RKO (cell line): ENCODE results near the gene DBNL.

Experiments
- DNase-seq: peaks from one replicate; pipeline ENCODE4 v3.0.0-alpha.2; 2016; ENCODE audit warnings: low spot score

DBNL gene

GRCh38 chr7:44043902-44044301, 600 bp upstream of the DBNL start:
- no peak for DNase-seq

DNA sequence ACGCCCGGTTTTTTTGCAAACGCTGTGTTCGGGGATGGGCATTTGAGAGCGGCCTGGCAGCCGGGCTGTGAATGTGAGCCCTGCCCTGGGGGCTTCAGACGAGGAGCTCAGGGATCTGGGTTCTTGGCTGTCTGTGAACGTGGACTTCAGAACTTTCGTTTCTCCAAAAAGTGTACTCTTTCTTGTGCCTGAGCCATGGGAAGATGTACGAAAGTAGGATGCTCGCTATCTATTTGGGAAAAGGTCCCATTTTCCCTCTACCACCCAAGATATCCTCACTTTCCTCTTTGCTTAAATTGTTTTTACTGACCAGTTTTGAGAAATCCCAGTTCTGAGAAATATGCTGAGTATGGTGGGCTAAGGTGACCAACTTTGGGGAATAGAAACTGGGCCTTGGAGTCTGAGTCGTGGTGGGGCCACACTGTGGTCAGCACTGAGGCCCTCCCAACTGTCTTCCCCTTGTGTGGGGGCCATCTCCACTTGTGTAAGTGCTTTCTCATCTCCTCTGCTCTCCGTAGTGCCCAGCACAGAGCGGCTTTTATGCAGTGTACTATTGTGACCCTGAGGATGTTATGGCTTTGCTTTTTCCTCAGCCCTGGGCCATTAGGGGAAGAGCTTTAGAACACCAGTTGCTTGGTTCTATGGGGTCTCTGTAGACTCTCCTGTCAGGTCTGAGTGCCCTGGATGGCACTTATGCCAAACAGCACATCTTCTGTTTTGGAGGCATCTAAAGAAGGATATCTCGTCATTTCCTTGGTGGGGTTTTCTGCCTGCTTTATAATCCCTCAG, 918 bp downstream of the DBNL start:
- DNase-seq: no peak

DNA sequence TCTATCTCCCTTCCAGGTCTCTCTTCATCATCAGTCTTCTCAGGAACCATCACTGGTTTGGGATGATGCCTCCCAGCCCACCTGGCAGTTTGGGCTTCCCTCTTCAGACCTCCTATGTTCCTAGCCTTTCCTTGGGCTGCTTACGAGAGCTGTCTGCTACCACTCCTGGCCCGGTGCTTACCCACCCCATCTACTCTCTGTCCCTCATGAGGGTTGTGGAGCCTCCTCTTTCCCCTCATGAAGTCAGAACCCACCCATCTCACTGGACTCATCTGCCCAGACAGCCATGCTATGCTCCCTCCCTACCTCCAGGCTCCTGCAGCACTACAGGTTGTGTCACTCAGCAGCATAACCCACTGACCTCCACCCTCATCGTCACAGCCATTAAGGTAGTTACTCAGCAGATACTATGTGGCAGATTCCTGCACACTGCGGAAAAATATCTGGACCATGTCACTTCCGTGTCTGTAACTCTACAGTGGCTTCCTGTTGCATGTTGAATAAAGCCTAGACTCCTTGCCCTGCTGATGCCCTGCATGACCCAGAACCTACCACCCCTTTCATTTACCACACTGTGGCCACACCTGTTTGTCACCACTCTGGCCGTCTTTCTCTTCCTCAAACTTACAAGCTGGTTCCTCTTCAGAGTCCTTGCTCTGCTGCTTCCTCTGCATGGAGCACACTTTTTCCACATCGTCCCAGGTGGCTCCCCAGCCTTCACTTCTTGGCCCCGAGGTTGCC, 2.0 kb downstream of the DBNL start:
- no peak for DNase-seq

DNA sequence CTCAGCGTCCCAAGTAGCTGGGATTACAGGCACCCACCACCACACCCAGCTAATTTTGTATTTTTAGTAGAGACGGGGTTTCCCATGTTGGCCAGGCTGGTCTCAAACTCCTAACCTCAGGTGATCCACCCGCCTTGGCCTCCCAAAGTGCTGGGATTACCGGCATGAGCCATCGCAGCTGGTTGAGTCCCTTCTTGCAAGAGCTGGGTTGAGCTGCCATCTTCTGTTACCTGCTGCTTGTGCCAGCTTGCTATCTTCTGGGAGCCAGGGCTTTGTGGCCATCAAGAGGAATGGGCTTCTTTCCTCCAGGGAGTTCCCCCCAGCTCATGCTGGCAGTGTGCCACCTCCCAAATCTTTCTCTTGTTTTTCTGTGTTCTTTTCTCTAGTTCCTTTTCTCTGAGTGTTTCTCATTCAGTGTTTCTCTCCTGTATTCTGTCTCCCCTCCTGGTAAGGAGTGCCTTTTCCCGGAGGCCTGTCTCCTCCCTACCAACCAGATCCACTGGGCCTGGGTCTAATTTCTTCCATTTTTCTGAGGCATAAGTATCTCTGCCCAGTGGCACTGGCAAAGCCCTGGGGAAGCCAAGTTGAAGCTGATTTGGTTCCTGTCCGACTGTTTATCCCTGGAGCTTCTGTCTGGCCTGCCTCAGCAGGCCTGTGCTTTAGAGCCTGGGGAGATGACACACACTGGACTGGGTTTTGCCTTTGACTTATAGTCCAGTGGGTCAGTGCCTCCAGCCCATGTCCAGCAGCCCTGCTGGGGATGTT, 3.7 kb downstream of the DBNL start:
- DNase-seq: no peak

GRCh38 chr7:44050121-44050914, 5.8 kb downstream of the DBNL start:
- DNase-seq: no peak

DNA sequence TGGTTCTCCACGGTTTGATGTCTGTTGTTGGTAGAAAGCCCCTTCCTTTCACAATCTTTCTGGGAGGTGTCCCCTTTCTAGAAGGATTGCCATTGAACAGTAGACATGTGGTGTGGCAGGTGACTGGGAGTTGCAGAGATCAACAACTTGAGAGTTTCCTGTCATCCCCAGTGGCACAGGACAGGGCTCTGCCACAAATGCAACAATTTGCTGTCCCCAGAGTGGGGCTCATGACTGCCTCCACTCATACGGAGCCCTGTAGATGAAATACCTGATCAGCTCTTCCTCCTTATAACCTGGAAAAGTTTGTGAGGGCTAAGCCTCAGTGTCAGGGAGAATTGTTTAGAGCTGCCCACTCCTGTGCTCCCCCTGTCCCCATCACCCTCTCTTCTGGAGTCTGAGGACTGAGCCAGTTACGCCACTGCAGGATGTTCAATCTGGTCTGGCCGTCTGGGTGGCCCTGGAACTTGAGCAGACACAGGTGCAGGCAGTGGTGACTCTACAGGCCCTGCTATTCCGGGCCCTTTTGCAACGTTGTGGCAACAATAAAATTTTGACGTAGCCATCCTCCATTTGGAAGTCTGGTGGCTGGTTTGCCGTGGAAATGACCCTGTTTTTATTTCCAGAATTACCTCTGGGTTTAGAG, 6.5 kb downstream of the DBNL start:
- no peak for DNase-seq

DNA sequence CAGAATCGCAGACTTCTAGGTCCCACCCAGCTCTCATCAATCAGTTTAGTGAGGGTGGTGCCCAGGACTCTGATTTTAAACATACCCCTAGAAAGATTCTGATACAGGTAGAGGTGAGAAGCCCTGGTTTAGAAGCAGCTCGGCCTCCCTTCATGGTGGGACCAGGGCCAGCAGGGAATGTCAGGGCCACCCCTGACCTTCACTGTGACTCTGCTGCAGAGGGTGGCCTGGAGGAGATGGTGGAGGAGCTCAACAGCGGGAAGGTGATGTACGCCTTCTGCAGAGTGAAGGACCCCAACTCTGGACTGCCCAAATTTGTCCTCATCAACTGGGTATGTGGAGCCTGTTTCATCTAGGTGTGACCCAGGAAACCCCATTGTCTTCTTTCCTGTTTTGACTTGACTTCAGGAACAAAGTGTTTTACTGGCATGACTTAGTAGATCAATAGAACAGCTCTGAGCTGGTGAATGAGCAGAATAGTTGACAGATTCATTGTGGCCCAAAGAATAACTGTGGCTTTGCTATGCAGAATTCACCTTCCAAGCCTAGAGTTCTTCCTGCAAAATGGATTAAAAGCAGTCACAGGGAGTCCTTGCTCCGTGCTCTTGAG, 7.2 kb downstream of the DBNL start:
- no peak for DNase-seq

DNA sequence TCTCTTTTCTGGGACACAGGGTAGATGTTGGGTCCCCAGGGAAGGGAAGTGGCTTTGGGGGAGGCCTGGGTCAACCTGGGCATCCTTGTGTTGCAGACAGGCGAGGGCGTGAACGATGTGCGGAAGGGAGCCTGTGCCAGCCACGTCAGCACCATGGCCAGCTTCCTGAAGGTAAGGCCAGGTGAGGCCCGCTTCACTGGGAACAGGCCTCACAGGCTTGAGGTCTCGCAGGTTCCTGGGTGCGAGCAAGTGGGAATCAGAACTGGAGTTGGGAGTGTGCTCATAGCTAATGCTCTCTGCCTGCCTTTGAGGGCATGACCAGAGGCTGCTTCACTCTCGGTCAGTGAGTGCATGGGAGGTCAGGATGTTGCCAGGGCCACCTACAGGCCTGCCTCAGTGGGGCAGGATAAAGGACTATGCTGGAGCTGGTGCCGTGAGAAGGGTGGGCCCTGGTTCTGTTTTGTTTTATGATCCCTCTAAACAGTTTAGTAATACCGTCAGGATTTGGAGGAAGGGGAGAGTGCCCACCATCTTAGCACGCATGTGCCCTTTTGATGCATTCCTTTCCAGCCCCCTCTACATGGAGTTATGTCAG, 8.4 kb downstream of the DBNL start:
- no peak for DNase-seq

DNA sequence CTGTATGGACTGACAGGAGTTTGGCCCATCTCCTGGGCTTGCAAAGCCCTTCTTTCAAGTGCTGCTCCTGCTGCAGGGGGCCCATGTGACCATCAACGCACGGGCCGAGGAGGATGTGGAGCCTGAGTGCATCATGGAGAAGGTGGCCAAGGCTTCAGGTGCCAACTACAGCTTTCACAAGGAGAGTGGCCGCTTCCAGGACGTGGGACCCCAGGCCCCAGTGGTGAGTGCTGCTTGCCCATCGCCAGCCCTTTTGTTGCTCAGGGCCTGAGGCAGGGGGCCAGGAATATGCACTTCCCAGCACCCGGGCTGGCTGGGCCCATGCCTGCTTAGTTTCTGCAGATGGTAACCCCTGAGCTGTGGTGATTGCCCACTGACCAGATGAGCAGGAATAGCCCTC, 12.2 kb downstream of the DBNL start:
- DNase-seq: no peak

DNA sequence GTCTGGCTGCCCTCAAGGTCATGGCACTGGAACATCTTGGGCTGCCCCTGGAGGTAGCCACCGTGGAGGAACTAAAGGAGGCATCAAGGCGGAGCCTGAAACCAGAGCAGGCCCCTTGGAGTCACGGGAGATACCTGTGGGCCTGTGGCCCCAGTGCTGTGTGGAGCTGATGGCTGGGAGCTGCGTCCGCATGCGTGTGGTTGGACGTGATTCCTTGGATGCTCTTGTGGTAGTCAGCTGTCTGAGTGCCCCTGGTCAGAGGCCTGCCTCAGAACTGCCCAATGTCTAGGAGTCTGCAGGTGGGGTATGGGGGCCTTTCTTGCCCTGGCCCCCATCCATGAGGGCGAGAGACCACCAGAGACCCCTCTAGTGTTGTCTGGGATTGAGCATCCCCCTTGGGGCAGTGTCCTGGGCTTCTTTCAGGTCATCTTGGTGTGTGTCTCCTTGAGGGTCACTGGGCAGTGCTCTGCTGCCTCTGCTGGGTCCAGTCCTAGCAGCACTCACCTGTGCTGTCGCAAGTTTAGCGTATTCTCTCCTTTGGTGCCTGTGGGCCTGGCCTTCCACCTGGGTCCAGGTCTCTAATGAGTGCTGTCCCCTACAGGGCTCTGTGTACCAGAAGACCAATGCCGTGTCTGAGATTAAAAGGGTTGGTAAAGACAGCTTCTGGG, 12.8 kb downstream of the DBNL start:
- no peak for DNase-seq

DNA sequence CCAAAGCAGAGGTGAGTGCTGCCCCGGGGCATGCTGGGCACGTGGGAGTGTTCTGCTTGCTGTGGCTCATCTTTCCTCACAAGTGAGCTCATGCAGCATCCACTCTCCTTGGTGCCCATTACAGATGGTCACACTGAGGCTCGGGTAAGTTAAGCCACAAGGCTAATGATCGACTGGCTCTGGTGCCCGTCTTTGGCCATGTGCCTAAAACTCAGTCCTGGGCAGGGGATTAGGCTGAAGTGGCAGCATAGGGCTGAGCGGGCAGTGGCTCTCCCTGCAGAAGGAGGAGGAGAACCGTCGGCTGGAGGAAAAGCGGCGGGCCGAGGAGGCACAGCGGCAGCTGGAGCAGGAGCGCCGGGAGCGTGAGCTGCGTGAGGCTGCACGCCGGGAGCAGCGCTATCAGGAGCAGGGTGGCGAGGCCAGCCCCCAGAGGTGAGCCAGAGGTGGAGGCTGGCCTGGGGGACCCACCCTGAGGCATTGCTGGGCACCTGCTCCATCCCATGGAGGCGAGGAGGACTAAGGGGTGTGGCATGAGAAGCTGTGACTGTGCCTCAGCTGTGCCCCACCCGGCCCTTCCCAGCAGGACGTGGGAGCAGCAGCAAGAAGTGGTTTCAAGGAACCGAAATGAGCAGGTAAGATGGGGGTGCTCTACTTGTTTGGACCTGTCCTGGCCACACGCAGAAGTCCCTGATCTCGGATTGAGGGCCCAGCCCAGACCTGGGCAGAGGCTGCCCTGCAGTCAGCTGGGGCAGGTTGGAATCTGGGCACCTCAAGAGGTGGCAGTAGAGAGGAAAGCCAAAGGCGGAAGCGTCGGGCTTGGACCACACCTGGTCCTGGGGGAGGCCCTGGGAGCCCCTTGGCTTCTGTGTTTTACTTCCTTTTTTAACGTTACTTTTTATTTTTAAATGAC, 13.6 kb downstream of the DBNL start:
- DNase-seq: no peak

GRCh38 chr7:44058759-44059218, 14.3 kb downstream of the DBNL start:
- DNase-seq: no peak

DNA sequence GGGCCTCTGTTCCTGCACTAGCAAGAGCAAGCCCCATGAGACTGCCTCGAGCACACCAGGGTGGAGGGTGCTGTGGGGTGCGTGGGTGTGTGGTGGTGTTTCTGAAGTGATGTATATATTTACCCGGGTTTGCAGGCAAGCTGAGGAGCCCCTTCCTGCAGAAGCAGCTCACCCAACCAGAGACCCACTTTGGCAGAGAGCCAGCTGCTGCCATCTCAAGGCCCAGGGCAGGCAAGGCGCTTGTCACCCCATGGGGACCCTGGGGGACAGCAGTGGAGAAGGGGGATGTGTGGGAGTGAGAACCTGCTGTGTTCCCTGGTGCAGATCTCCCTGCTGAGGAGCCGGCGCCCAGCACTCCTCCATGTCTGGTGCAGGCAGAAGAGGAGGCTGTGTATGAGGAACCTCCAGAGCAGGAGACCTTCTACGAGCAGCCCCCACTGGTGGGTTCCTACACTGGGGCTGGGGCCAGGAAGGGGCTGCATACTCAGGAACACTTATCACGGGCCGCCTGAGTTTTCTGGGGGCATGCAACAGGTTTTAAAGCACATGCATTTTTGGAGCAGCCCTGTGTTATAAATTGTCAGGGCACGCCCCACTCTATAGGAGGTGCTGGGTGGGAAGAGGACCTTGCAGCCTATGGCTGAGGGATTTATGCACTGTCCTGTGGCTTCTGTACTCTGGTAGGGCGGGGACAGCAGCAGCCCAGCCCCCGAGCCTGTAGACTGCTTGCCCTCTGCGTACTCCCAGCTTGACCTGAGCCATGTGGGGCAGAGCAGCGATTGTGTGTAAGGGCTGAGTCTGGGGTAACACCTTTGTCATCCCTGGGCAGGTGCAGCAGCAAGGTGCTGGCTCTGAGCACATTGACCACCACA, 15.0 kb downstream of the DBNL start:
- no peak for DNase-seq

DNA sequence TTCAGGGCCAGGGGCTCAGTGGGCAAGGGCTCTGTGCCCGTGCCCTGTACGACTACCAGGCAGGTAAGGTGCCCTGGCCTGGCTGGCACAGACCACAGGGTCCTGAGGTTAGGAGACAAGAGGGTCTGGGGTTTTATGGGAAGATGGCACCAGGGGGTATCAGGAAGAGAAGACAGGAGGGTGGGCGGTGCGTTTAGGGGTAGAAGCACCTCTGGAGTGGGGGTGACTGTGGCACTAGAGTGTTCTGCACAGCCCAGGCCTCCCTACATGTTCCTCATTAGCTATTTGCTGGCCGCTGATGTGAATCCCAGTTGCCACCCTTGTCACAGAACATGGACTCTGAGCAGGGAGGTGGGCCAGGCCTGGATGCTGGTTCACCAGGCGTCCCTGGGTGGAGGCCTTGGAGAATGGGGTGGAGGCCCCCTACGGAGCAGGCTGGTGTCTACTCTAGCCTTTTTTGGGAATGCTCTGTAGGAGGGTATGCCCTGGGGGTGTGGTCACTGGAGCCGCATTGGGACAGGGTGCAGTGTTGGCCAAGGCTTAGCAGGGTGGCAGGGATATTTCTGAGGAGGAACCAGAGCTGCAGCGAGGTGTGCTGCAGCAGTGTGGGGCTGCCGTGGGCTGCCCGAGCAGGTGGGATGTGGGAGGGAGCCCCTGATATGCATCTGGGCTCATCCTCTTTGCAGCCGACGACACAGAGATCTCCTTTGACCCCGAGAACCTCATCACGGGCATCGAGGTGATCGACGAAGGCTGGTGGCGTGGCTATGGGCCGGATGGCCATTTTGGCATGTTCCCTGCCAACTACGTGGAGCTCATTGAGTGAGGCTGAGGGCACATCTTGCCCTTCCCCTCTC, 15.8 kb downstream of the DBNL start:
- no peak for DNase-seq

DNA sequence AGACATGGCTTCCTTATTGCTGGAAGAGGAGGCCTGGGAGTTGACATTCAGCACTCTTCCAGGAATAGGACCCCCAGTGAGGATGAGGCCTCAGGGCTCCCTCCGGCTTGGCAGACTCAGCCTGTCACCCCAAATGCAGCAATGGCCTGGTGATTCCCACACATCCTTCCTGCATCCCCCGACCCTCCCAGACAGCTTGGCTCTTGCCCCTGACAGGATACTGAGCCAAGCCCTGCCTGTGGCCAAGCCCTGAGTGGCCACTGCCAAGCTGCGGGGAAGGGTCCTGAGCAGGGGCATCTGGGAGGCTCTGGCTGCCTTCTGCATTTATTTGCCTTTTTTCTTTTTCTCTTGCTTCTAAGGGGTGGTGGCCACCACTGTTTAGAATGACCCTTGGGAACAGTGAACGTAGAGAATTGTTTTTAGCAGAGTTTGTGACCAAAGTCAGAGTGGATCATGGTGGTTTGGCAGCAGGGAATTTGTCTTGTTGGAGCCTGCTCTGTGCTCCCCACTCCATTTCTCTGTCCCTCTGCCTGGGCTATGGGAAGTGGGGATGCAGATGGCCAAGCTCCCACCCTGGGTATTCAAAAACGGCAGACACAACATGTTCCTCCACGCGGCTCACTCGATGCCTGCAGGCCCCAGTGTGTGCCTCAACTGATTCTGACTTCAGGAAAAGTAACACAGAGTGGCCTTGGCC, 16.6 kb downstream of the DBNL start:
- DNase-seq: no peak

- DNase-seq: no peak
These were observed 17.2 kb downstream of the DBNL start for GRCh38 chr7:44061645-44062179.
